Measurements from ENCODE around the gene REXO4. TPM values are rescaled to one million over a fixed set of nuclear protein-coding genes. Genes with fewer than 3 reads are reported as not detected.

The REXO4 gene
- total RNA-seq, 2 experiments from 2014 or later = 35.7 to 45.5 TPM

DNA sequence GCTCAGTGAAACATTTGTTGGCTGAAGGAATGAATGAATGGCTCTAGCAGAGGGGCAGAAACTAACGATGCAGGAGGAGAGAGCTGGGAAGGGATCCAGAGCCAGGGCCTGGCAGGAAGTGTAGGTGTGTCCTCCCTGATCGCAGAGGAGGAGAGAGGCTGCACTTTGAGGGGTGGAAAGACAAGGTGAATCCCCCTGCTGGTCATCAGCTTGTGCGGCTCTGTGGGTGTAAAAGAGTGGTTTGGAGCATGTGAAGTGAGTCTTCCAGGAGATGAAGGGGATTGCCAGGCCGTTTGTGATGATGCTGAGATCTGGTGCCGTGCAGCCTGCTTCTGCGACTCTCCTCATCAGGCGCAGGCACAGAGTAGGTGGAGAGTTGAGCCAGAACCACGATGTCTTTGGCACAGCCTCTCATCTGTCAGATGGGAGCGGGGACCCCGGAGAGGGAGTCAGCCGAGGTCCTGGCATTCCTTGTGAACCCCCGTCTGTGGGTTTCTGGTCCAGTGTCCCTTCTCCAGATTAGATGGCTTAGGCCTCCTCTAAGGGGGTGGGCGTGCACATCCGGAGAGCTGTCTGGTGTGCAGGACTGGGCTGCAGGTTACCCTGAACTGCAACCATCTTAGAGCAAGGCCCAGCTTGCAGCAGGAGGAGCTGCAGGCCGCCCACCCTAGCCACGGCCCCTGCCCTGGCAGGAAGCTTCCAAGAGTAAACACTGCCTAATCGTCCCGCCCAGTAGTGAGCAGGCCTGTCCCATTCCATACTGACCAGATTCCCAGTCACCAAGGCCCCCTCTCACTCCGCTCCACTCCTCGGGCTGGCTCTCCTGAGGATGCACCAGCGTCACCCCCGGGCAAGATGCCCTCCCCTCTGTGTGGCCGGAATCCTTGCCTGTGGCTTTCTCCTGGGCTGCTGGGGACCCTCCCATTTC is 4.1 kb upstream of the REXO4 start, which contains the start of gene ADAMTS13:
Gene ADAMTS13 (plus strand): TSS at position 753 of the 928 bp plus-strand sequence. CDS start 77 bp downstream, at position 830.
- Histone ChIP-seq H3K36me3 (ENCODE audit: insufficient read depth, low read length) (no peaks in the 10 kb centered on the region), H3K79me2 (ENCODE audit: insufficient read depth, low read depth, low read length) (peaks cover 13% of the 10 kb centered on the region), H3K4me1 (ENCODE audit: insufficient read depth, low read length, poor library complexity, severe bottlenecking) (peaks cover 33% of the 10 kb centered on the region), H3K9me2 (ENCODE audit: insufficient read depth, low read length) (no peaks in the 10 kb centered on the region), H4K20me1 (ENCODE audit: insufficient read depth, low read length) (no peaks in the 10 kb centered on the region), H3K4me2 (ENCODE audit: low read length) (no peak within 1 kb of the TSS; the same call in 1 of the 2 replicates), H3K4me3 (ENCODE audit: low read depth, low read length, poor library complexity, severe bottlenecking) (no peak within 1 kb of the TSS), H2AFZ (ENCODE audit: low read length) (peak within 1 kb of the TSS; percentile 52), H3K27ac (ENCODE audit: low read depth, low read length, poor library complexity, severe bottlenecking) (peak within 1 kb of the TSS; percentile 62), H3K9me3 (ENCODE audit: low read length) (no peaks in the 10 kb centered on the region)
- no peak for TF ChIP-seq EZH2phosphoT487 (IDR thresholded peaks at IDR 0.05; ENCODE audit: borderline replicate concordance, low read depth, low read length)
- TF ChIP-seq, protein P1, sequence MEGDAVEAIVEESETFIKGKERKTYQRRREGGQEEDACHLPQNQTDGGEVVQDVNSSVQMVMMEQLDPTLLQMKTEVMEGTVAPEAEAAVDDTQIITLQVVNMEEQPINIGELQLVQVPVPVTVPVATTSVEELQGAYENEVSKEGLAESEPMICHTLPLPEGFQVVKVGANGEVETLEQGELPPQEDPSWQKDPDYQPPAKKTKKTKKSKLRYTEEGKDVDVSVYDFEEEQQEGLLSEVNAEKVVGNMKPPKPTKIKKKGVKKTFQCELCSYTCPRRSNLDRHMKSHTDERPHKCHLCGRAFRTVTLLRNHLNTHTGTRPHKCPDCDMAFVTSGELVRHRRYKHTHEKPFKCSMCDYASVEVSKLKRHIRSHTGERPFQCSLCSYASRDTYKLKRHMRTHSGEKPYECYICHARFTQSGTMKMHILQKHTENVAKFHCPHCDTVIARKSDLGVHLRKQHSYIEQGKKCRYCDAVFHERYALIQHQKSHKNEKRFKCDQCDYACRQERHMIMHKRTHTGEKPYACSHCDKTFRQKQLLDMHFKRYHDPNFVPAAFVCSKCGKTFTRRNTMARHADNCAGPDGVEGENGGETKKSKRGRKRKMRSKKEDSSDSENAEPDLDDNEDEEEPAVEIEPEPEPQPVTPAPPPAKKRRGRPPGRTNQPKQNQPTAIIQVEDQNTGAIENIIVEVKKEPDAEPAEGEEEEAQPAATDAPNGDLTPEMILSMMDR (conservative IDR thresholded peaks at IDR 0.05; ENCODE audit: low read length) = peak; percentile 67
- CTCF ChIA-PET (ENCODE audit: unreplicated experiment) = no interaction called here
- BruUV-seq (replicated peaks) = no TSS peak
- POLR2A ChIA-PET = no interaction called here
- intact Hi-C loops (cut with micrococcal nuclease; ENCODE audit: unreplicated experiment) = no loop called here
- DNase-seq (ENCODE audit: low spot score) = peak; percentile 59

DNA sequence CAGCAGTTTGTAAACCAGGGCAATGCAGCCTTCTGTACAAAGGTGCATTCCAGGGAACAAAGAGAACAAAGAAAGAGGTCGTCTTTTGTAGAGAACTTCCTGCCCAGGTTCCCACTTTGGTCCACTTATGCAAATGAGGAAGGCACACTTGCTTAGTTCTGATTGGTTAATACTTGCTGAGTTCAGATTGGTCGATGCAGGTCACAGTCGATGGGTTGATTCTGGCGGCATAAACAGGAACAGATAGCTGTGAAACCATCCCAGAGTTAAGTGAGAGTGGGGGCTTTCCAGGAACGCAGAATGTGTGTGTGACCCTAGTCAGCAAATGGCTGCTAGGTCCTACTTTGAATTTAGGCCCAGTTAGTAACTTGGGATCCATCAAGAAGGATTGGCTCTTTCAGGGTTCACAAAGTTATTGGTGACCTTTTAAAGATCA is 2.6 kb upstream of the REXO4 start:
- H3K36me3 ChIP-seq (ENCODE audit: insufficient read depth, low read length) = peaks cover 14% of the 10 kb centered on the region; the same call in 1 of the 2 replicates
- no peaks in the 10 kb centered on the region for H3K9me2 ChIP-seq (ENCODE audit: insufficient read depth, low read length)
- TF ChIP-seq, protein P1 (conservative IDR thresholded peaks at IDR 0.05; ENCODE audit: low read length) = no peak
- TF ChIP-seq EZH2phosphoT487 (IDR thresholded peaks at IDR 0.05; ENCODE audit: borderline replicate concordance, low read depth, low read length) = no peak
- 0 out of 2 replicates have a peak, but pooled peaks cover 5% of the 10 kb centered on the region for H4K20me1 ChIP-seq (ENCODE audit: insufficient read depth, low read length)
- CTCF ChIA-PET (ENCODE audit: unreplicated experiment) = no interaction called here
- POLR2A ChIA-PET = no interaction called here
- peak overlapping the region; percentile 73 for H3K4me2 ChIP-seq (ENCODE audit: low read length)
- DNase-seq (ENCODE audit: low spot score) = peak; percentile 90
- no peaks in the 10 kb centered on the region for H3K9me3 ChIP-seq (ENCODE audit: low read length)
- peak overlapping the region; percentile 40; the same call in 1 of the 2 replicates for H2AFZ ChIP-seq (ENCODE audit: low read length)
- peaks cover 28% of the 10 kb centered on the region for H3K79me2 ChIP-seq (ENCODE audit: insufficient read depth, low read depth, low read length)
- H3K4me3 ChIP-seq (ENCODE audit: low read depth, low read length, poor library complexity, severe bottlenecking) = peak overlapping the region; percentile 47
- H3K4me1 ChIP-seq (ENCODE audit: insufficient read depth, low read length, poor library complexity, severe bottlenecking) = peaks cover 47% of the 10 kb centered on the region
- no TSS peak for BruUV-seq (replicated peaks)
- intact Hi-C loops (cut with micrococcal nuclease; ENCODE audit: unreplicated experiment) = no loop called here
- H3K27ac ChIP-seq (ENCODE audit: low read depth, low read length, poor library complexity, severe bottlenecking) = peak overlapping the region; percentile 62
